GM23338 (cell line): ENCODE results near the gene UHMK1. TPM values are rescaled to one million over a fixed set of nuclear protein-coding genes. Genes with fewer than 3 reads are reported as not detected.

ENCODE experiments used
- ATAC-seq: fragments of 200-7000 bp; cut with Tn5 transposase; 3 replicates; pipeline ENCODE4 v1.9.1; 2020
- DNase-seq: peaks from one replicate; pipeline ENCODE4 v3.0.0-alpha.2; 2015; ENCODE audit warnings: low spot score
- H2AFZ ChIP-seq: fragments of 200-600 bp; sonication (generic); 2 replicates; pipeline ENCODE4 v1.8.0; 2016; ENCODE audit warnings: antibody characterized with exemption, mild to moderate bottlenecking, moderate library complexity
- H3F3A ChIP-seq: fragments of 200-600 bp; sonication (generic); replicated peaks from 2 replicates; pipeline ENCODE4 v1.8.0; 2017; ENCODE audit warnings: antibody characterized with exemption, mixed run types, low read depth
- H3K27ac ChIP-seq: fragments of 200-600 bp; sonication (generic); 2 replicates; pipeline ENCODE4 v1.6.1; 2016; ENCODE audit warnings: low read depth
- H3K27me3 ChIP-seq: fragments of 200-600 bp; sonication (generic); 2 replicates; pipeline ENCODE4 v1.8.0; 2016; ENCODE audit warnings: mild to moderate bottlenecking, mixed run types, moderate library complexity; ENCODE audit not compliant: insufficient read depth
- H3K36me3 ChIP-seq: fragments of 200-600 bp; sonication (generic); 2 replicates; pipeline ENCODE4 v1.8.0; 2016; ENCODE audit warnings: mild to moderate bottlenecking; ENCODE audit not compliant: insufficient read depth
- H3K4me1 ChIP-seq: fragments of 200-600 bp; sonication (generic); 2 replicates; pipeline ENCODE4 v1.8.0; 2016; ENCODE audit warnings: mild to moderate bottlenecking, moderate library complexity; ENCODE audit not compliant: insufficient read depth
- H3K4me2 ChIP-seq: fragments of 200-600 bp; sonication (generic); 2 replicates; pipeline ENCODE4 v1.7.1; 2017; ENCODE audit warnings: mixed run types
- H3K4me3 ChIP-seq: fragments of 200-600 bp; sonication (generic); 2 replicates; pipeline ENCODE4 v1.6.1; 2016; ENCODE audit warnings: mixed run types
- H3K79me2 ChIP-seq: fragments of 200-600 bp; sonication (generic); replicated peaks from 2 replicates; pipeline ENCODE4 v1.8.0; 2017; ENCODE audit warnings: mild to moderate bottlenecking; ENCODE audit not compliant: insufficient read depth
- H3K9me2 ChIP-seq: fragments of 200-600 bp; sonication (generic); 2 replicates; pipeline ENCODE4 v1.8.0; 2017; ENCODE audit not compliant: insufficient read depth
- H4K20me1 ChIP-seq: fragments of 200-600 bp; sonication (generic); replicated peaks from 2 replicates; pipeline ENCODE4 v1.8.0; 2017; ENCODE audit warnings: mild to moderate bottlenecking; ENCODE audit not compliant: insufficient read depth
- H3K27ac Mint-ChIP-seq: 2 replicates; pipeline ENCODE4 v1.8.0; 2020; ENCODE audit warnings: inconsistent platforms, mild to moderate bottlenecking, moderate library complexity, mixed read lengths
- H3K27me3 Mint-ChIP-seq: 3 replicates; pipeline ENCODE4 v1.8.0; 2022; ENCODE audit warnings: low read depth, mild to moderate bottlenecking, moderate library complexity, mixed read lengths, inconsistent platforms; ENCODE audit not compliant: insufficient read depth, poor library complexity
- H3K36me3 Mint-ChIP-seq: 3 replicates; pipeline ENCODE4 v1.8.0; 2021; ENCODE audit warnings: low read depth, mild to moderate bottlenecking, inconsistent platforms, moderate library complexity, mixed read lengths
- H3K4me1 Mint-ChIP-seq: 3 replicates; pipeline ENCODE4 v1.8.0; 2020; ENCODE audit warnings: mild to moderate bottlenecking, inconsistent platforms, mixed read lengths
- H3K4me3 Mint-ChIP-seq: 3 replicates; pipeline ENCODE4 v1.8.0; 2021; ENCODE audit warnings: moderate library complexity, mild to moderate bottlenecking, inconsistent platforms, mixed read lengths
- H3K9me3 Mint-ChIP-seq: 3 replicates; pipeline ENCODE4 v1.8.0; 2020; ENCODE audit warnings: moderate library complexity, mild to moderate bottlenecking, inconsistent platforms, mixed read lengths
- CREB1 ChIP-seq: fragments of 250-450 bp; sonication (Bioruptor Pico); IDR thresholded peaks from 2 replicates; pipeline ENCODE4 v1.5.0; 2020; ENCODE audit warnings: low read depth, mild to moderate bottlenecking, moderate library complexity
- EZH2 ChIP-seq: fragments of 200-600 bp; sonication (generic); IDR thresholded peaks from one replicate; pipeline ENCODE4 v1.8.0; 2017; ENCODE audit warnings: antibody characterized with exemption, mild to moderate bottlenecking, low read depth; ENCODE audit not compliant: unreplicated experiment
- EZH2phosphoT487 ChIP-seq: fragments of 200-600 bp; sonication (generic); IDR thresholded peaks from one replicate; pipeline ENCODE4 v1.8.1; 2018; ENCODE audit warnings: antibody characterized with exemption; ENCODE audit not compliant: unreplicated experiment
- JUNB ChIP-seq: IDR thresholded peaks from one replicate; pipeline ENCODE4 v1.6.1; 2016; ENCODE audit warnings: antibody characterized with exemption; ENCODE audit not compliant: unreplicated experiment
- NANOG ChIP-seq: IDR thresholded peaks from 2 replicates; pipeline ENCODE4 v1.6.1; 2016; ENCODE audit warnings: antibody characterized with exemption, borderline replicate concordance
- POLR2AphosphoS5 ChIP-seq: IDR thresholded peaks from 2 replicates; pipeline ENCODE4 v1.6.1; 2016; ENCODE audit warnings: antibody characterized with exemption, low read depth
- STAT1 ChIP-seq: IDR thresholded peaks from one replicate; pipeline ENCODE4 v1.6.1; 2016; ENCODE audit warnings: antibody characterized with exemption; ENCODE audit not compliant: unreplicated experiment
- ZNF114 ChIP-seq: fragments of 250-450 bp; sonication (Bioruptor Pico); IDR thresholded peaks from 2 replicates; pipeline ENCODE4 v1.5.0; 2020; ENCODE audit warnings: mild to moderate bottlenecking, moderate library complexity
- ZNF331 ChIP-seq: fragments of 250-450 bp; sonication (Bioruptor Pico); IDR thresholded peaks from 2 replicates; pipeline ENCODE4 v1.5.0; 2020; ENCODE audit warnings: low read depth, mild to moderate bottlenecking, moderate library complexity
- polyA plus RNA-seq: library from polyadenylated mRNA; unstranded; fragments of >200 nt; fragmentation: Nextera tagmentation; extraction: Ambion mirVana; gene quantifications from 2 replicates; pipeline ENCODE4 v1.2.1, GENCODE V29; 2016
- total RNA-seq: library from RNA; depleted of rRNA; stranded (reverse); fragments of >200 nt; shearing (Covaris generic); gene quantifications from 2 replicates; pipeline ENCODE4 v1.2.3, GENCODE V29; 2014
- TF ChIP-seq, protein P1 (sequence below): IDR thresholded peaks from 2 replicates; pipeline ENCODE4 v1.6.1; 2016; ENCODE audit warnings: antibody characterized with exemption
- TF ChIP-seq, protein P2 (sequence below), 2 experiments: fragments of 200-600 bp in 1 of 2; sonication (generic) in 1 of 2; conservative IDR thresholded peaks; 2 replicates each; pipeline versions ENCODE4 v1.5.1 to v1.6.1; 2016 to 2017; ENCODE audit warnings: antibody characterized with exemption in 2 of 2, low read depth in 2 of 2, mild to moderate bottlenecking in 2 of 2, moderate library complexity in 1 of 2
- TF ChIP-seq, protein P3 (sequence below): IDR thresholded peaks from one replicate; pipeline ENCODE4 v1.6.1; 2018; ENCODE audit warnings: antibody characterized with exemption; ENCODE audit not compliant: unreplicated experiment
- TF ChIP-seq, protein P4 (sequence below): fragments of 250-450 bp; sonication (Bioruptor Pico); IDR thresholded peaks from 2 replicates; pipeline ENCODE4 v1.5.0; 2020; ENCODE audit warnings: mild to moderate bottlenecking, moderate library complexity

UHMK1 gene
- total and polyA plus RNA-seq, 2 experiments from 2014 or later = 8.6 to 28.3 TPM

DNA sequence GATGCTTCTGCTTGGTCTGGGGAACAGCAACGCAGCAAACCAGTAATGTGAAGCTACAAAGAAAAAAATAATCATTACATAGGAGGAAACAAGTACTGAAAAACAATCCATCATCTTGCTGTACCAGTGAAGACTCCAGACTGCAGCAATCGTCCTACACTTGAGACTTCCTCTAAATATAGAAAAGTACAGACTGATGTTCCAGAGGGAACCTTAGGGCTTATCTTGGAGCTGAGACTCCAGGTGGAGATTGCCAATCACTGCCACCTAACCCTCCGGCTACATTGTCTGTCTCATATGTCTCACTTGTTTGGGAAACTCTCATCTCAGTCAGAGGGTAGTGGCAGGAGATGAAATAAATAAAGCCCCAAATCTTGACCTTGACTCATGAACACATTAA lies 9.4 kb upstream of the UHMK1 start:
- H3K27me3 Mint-ChIP-seq = peaks cover 3% of the 10 kb centered on the region
- DNase-seq (no peak), ATAC-seq (no peak)
- Histone ChIP-seq H3K4me3 (no peak overlapping the region), H3K27me3 (no peaks in the 10 kb centered on the region), H3F3A (no peaks in the 10 kb centered on the region), H3K79me2 (no peaks in the 10 kb centered on the region), H3K4me1 (no peaks in the 10 kb centered on the region), H3K36me3 (no peaks in the 10 kb centered on the region), H2AFZ (0 out of 2 replicates have a peak overlapping the region, but pooled peaks have one; percentile 32), H3K9me2 (no peaks in the 10 kb centered on the region), H4K20me1 (no peaks in the 10 kb centered on the region), H3K27ac (no peak overlapping the region), H3K4me2 (no peak overlapping the region)
- TF ChIP-seq, protein P1, sequence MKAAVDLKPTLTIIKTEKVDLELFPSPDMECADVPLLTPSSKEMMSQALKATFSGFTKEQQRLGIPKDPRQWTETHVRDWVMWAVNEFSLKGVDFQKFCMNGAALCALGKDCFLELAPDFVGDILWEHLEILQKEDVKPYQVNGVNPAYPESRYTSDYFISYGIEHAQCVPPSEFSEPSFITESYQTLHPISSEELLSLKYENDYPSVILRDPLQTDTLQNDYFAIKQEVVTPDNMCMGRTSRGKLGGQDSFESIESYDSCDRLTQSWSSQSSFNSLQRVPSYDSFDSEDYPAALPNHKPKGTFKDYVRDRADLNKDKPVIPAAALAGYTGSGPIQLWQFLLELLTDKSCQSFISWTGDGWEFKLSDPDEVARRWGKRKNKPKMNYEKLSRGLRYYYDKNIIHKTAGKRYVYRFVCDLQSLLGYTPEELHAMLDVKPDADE = no peak
- TF ChIP-seq ZNF114 (CRISPR knock-in tag) (no peak), NANOG (no peak), CREB1 (CRISPR knock-in tag) (no peak), EZH2phosphoT487 (no peak), ZNF331 (CRISPR knock-in tag) (no peak), STAT1 (no peak), POLR2AphosphoS5 (no peak), EZH2 (no peak), JUNB (no peak)
- TF ChIP-seq, protein P2, sequence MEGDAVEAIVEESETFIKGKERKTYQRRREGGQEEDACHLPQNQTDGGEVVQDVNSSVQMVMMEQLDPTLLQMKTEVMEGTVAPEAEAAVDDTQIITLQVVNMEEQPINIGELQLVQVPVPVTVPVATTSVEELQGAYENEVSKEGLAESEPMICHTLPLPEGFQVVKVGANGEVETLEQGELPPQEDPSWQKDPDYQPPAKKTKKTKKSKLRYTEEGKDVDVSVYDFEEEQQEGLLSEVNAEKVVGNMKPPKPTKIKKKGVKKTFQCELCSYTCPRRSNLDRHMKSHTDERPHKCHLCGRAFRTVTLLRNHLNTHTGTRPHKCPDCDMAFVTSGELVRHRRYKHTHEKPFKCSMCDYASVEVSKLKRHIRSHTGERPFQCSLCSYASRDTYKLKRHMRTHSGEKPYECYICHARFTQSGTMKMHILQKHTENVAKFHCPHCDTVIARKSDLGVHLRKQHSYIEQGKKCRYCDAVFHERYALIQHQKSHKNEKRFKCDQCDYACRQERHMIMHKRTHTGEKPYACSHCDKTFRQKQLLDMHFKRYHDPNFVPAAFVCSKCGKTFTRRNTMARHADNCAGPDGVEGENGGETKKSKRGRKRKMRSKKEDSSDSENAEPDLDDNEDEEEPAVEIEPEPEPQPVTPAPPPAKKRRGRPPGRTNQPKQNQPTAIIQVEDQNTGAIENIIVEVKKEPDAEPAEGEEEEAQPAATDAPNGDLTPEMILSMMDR (conservative IDR thresholded peaks at IDR 0.05; ENCODE audit: low read depth in 2 of 2) = no peak
- TF ChIP-seq, protein P3, sequence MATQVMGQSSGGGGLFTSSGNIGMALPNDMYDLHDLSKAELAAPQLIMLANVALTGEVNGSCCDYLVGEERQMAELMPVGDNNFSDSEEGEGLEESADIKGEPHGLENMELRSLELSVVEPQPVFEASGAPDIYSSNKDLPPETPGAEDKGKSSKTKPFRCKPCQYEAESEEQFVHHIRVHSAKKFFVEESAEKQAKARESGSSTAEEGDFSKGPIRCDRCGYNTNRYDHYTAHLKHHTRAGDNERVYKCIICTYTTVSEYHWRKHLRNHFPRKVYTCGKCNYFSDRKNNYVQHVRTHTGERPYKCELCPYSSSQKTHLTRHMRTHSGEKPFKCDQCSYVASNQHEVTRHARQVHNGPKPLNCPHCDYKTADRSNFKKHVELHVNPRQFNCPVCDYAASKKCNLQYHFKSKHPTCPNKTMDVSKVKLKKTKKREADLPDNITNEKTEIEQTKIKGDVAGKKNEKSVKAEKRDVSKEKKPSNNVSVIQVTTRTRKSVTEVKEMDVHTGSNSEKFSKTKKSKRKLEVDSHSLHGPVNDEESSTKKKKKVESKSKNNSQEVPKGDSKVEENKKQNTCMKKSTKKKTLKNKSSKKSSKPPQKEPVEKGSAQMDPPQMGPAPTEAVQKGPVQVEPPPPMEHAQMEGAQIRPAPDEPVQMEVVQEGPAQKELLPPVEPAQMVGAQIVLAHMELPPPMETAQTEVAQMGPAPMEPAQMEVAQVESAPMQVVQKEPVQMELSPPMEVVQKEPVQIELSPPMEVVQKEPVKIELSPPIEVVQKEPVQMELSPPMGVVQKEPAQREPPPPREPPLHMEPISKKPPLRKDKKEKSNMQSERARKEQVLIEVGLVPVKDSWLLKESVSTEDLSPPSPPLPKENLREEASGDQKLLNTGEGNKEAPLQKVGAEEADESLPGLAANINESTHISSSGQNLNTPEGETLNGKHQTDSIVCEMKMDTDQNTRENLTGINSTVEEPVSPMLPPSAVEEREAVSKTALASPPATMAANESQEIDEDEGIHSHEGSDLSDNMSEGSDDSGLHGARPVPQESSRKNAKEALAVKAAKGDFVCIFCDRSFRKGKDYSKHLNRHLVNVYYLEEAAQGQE = no peak
- TF ChIP-seq, protein P4, sequence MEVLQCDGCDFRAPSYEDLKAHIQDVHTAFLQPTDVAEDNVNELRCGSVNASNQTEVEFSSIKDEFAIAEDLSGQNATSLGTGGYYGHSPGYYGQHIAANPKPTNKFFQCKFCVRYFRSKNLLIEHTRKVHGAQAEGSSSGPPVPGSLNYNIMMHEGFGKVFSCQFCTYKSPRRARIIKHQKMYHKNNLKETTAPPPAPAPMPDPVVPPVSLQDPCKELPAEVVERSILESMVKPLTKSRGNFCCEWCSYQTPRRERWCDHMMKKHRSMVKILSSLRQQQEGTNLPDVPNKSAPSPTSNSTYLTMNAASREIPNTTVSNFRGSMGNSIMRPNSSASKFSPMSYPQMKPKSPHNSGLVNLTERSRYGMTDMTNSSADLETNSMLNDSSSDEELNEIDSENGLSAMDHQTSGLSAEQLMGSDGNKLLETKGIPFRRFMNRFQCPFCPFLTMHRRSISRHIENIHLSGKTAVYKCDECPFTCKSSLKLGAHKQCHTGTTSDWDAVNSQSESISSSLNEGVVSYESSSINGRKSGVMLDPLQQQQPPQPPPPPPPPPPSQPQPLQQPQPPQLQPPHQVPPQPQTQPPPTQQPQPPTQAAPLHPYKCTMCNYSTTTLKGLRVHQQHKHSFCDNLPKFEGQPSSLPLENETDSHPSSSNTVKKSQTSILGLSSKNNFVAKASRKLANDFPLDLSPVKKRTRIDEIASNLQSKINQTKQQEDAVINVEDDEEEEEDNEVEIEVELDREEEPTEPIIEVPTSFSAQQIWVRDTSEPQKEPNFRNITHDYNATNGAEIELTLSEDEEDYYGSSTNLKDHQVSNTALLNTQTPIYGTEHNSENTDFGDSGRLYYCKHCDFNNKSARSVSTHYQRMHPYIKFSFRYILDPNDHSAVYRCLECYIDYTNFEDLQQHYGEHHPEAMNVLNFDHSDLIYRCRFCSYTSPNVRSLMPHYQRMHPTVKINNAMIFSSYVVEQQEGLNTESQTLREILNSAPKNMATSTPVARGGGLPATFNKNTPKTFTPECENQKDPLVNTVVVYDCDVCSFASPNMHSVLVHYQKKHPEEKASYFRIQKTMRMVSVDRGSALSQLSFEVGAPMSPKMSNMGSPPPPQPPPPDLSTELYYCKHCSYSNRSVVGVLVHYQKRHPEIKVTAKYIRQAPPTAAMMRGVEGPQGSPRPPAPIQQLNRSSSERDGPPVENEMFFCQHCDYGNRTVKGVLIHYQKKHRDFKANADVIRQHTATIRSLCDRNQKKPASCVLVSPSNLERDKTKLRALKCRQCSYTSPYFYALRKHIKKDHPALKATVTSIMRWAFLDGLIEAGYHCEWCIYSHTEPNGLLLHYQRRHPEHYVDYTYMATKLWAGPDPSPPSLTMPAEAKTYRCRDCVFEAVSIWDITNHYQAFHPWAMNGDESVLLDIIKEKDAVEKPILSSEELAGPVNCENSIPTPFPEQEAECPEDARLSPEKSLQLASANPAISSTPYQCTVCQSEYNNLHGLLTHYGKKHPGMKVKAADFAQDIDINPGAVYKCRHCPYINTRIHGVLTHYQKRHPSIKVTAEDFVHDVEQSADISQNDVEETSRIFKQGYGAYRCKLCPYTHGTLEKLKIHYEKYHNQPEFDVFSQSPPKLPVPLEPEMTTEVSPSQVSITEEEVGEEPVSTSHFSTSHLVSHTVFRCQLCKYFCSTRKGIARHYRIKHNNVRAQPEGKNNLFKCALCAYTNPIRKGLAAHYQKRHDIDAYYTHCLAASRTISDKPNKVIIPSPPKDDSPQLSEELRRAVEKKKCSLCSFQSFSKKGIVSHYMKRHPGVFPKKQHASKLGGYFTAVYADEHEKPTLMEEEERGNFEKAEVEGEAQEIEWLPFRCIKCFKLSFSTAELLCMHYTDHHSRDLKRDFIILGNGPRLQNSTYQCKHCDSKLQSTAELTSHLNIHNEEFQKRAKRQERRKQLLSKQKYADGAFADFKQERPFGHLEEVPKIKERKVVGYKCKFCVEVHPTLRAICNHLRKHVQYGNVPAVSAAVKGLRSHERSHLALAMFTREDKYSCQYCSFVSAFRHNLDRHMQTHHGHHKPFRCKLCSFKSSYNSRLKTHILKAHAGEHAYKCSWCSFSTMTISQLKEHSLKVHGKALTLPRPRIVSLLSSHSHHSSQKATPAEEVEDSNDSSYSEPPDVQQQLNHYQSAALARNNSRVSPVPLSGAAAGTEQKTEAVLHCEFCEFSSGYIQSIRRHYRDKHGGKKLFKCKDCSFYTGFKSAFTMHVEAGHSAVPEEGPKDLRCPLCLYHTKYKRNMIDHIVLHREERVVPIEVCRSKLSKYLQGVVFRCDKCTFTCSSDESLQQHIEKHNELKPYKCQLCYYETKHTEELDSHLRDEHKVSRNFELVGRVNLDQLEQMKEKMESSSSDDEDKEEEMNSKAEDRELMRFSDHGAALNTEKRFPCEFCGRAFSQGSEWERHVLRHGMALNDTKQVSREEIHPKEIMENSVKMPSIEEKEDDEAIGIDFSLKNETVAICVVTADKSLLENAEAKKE (CRISPR knock-in tag) = no peak
- no peak overlapping the region for H3K4me3 Mint-ChIP-seq
- no peak overlapping the region for H3K27ac Mint-ChIP-seq
- H3K9me3 Mint-ChIP-seq = no peaks in the 10 kb centered on the region
- no peaks in the 10 kb centered on the region for H3K4me1 Mint-ChIP-seq
- H3K36me3 Mint-ChIP-seq = no peaks in the 10 kb centered on the region
